Epithelial cell of esophagus (primary cell): ENCODE data around the gene TRIM33.
"Not testable (repeated sequence)": the region's sequence is repeated elsewhere in the genome, so short reads cannot be mapped to it uniquely, and the experiment has no call there.

Experiments
- DNase-seq: peaks from one replicate; pipeline ENCODE4 v3.0.0; 2010; ENCODE audit warnings: low read depth
- H3K4me3 ChIP-seq: 2 replicates; pipeline ENCODE4 v1.5.1; 2011; ENCODE audit warnings: mild to moderate bottlenecking, low read length, control low read depth
- CTCF ChIP-seq: IDR thresholded peaks from 2 replicates; pipeline ENCODE4 v1.5.1; 2011; ENCODE audit warnings: low read depth, mild to moderate bottlenecking, low read length, control low read depth, inconsistent platforms; ENCODE audit not compliant: insufficient read depth; ENCODE audit errors: missing control alignments

The TRIM33 gene

GRCh38 chr1:114379987-114380386, 131.0 kb downstream of the TRIM33 start:
- H3K4me3 ChIP-seq, result no peak overlapping the region
- no peak for DNase-seq
- TF ChIP-seq CTCF, result no peak

GRCh38 chr1:114379358-114379757, 131.6 kb downstream of the TRIM33 start:
- H3K4me3 ChIP-seq, result no peak overlapping the region
- no peak for TF ChIP-seq CTCF
- DNase-seq, result no peak

GRCh38 chr1:114377356-114377755, 133.6 kb downstream of the TRIM33 start:
- no peak for DNase-seq
- TF ChIP-seq CTCF, result no peak
- no peak overlapping the region for H3K4me3 ChIP-seq

GRCh38 chr1:114369930-114370329, 141.1 kb downstream of the TRIM33 start:
- no peak overlapping the region for H3K4me3 ChIP-seq
- no peak for TF ChIP-seq CTCF
- peak; percentile 5 for DNase-seq

GRCh38 chr1:114369266-114369919, 141.6 kb downstream of the TRIM33 start:
- not testable (repeated sequence) for H3K4me3 ChIP-seq, DNase-seq

GRCh38 chr1:114368560-114369255, 142.3 kb downstream of the TRIM33 start:
- DNase-seq, result no peak
- no peak overlapping the region for H3K4me3 ChIP-seq
- TF ChIP-seq CTCF, result no peak

GRCh38 chr1:114367810-114368209, 143.2 kb downstream of the TRIM33 start:
- no peak overlapping the region for H3K4me3 ChIP-seq
- no peak for DNase-seq
- TF ChIP-seq CTCF, result no peak

- DNase-seq, H3K4me3 ChIP-seq: not testable (repeated sequence)
These were observed 147.8 kb downstream of the TRIM33 start for GRCh38 chr1:114363230-114363629.
